ENCODE measurements around the gene TBL1XR1. TPM values are rescaled to one million over a fixed set of nuclear protein-coding genes. Genes with fewer than 3 reads are reported as not detected.

The TBL1XR1 gene
- total RNA-seq, 1 experiment from 2014 or later, result 87.3 TPM

GRCh38 chr3:177134816-177135210, 62.5 kb downstream of the TBL1XR1 start:
- DNase-seq (ENCODE audit: low read depth, low spot score), result no peak
- in situ Hi-C loops (cut with HindIII; ENCODE audit: low pct_unique_long_range_greater_than_20kb, low sequenced_read_pairs), result no loop called here

GRCh38 chr3:177133860-177134815, 63.1 kb downstream of the TBL1XR1 start:
- DNase-seq (ENCODE audit: low read depth, low spot score), result no peak
- in situ Hi-C loops (cut with HindIII; ENCODE audit: low pct_unique_long_range_greater_than_20kb, low sequenced_read_pairs), result no loop called here

DNA sequence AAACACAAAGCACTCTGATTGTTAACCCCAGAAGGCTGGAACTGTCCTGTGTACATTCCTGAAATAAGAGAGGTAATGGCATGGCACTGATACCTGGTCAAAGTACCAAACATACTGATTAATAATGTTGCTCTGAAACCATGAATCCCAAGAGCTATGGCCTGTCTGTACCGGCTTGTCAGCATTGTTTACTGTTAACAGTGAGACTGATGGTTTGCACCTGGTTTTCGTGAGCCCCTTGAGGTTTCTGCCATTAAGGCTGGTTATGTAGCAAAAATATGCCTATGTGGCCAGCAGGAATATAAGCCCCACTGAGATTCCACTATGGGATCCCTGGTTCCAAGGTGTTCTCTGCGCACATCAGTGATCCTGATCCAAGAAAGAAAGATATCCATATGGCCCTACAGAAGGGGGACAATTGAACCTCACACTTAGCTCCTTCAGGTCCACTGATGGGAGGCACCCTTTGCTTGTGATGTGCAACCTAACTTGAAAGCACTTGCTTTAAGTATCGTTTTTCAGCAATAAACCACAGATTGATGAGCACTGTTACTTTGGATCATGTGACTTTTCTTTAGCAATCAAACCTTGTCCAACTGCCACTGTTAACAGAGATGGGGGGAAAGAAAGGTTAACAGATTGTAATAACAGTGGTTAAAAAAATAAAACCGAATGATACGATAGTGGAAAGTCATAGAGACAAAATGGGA, 65.2 kb downstream of the TBL1XR1 start:
- no peak for DNase-seq (ENCODE audit: low read depth, low spot score)
- in situ Hi-C loops (cut with HindIII; ENCODE audit: low pct_unique_long_range_greater_than_20kb, low sequenced_read_pairs), result no loop called here

DNA sequence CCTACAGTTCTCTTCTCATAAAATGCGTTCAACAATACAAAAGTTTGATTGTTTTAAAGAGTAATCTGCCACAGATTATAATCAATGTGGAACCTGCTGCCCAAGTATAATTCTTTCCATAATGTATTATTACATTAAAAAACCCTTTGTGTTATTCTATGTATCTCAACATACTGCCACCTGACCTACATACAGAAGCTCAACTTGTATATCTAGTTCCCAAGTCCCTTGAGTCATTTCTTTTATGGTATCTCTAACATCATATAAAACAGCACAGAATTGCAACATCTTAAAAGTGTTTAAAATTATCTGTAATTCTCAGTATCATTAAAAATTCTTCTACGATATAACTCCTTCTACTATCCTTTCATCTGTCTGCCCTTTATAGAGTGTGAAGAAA, 70.3 kb downstream of the TBL1XR1 start:
- in situ Hi-C loops (cut with HindIII; ENCODE audit: low pct_unique_long_range_greater_than_20kb, low sequenced_read_pairs), result no loop called here
- DNase-seq (ENCODE audit: low read depth, low spot score), result no peak

DNA sequence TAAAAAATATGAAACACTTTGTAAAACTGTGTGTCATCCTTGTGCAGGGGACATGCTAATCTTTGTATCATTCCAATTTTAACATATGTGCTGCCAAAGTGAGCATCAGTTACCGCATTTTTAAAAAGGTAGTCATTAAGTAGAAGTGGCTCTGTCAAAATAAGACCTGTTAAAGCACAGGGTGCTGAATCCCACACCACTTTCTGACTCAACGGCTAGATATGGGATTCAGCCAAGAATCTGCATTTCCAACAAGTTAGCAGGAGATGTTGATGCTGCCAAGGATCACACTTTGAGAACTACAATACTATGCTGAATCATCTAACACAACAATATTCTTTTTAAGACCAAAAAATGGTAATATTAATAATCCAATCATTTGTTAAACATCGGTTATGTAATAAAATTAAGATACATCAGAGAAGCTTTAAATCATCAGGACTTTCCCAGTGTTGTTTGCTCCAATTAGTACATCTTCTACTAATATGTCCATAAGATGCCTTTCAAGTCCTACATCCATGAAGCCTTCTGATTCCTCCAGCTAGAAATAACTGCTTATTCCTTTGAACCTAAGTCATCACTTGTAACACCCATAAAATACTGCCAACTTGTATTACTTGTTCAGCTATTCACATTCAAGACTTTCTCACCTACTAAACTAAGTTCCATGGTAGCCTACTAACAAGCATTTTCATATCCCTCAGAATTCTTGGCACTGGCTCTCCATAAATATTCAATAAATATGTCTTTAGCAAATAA, 71.1 kb downstream of the TBL1XR1 start:
- in situ Hi-C loops (cut with HindIII; ENCODE audit: low pct_unique_long_range_greater_than_20kb, low sequenced_read_pairs), result no loop called here
- DNase-seq (ENCODE audit: low read depth, low spot score), result no peak

- no peak for DNase-seq (ENCODE audit: low read depth, low spot score)
- in situ Hi-C loops (cut with HindIII; ENCODE audit: low pct_unique_long_range_greater_than_20kb, low sequenced_read_pairs), result no loop called here
Observed at GRCh38 chr3:177124882-177125281, 72.4 kb downstream of the TBL1XR1 start.

GRCh38 chr3:177123822-177124221, 73.5 kb downstream of the TBL1XR1 start:
- in situ Hi-C loops (cut with HindIII; ENCODE audit: low pct_unique_long_range_greater_than_20kb, low sequenced_read_pairs), result no loop called here
- DNase-seq (ENCODE audit: low read depth, low spot score), result no peak

DNA sequence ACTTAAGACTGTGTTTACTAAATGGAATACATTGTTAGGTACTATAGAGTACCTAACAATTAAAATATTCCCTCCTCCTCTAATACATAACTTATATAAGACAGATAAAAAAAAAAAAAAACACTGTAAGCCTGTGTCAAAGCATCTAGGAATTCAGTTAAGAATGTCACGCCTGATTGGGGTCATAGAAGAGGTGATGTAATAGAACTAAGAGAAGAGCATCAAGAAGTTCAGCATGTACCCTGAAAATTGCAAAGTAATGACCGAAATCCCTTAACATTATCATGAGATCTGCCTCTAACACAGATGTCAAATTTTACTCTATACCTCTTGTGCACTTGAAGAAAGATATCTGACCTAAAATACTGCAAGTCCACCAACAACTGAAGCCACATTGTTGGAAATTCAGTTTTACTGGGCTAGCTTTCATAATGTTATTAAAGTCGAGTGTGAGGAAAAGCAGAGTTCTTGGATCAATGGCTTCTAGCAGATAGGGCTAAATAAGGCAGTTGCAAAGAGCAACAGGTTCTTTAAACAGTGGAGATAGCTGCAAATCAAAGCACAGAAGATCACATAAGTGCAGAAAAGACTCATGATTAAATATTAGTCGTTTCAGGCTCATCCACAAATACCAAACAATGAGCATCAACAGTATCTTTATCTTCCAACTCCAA, 75.0 kb downstream of the TBL1XR1 start:
- in situ Hi-C loops (cut with HindIII; ENCODE audit: low pct_unique_long_range_greater_than_20kb, low sequenced_read_pairs), result no loop called here
- DNase-seq (ENCODE audit: low read depth, low spot score), result no peak

- in situ Hi-C loops (cut with HindIII; ENCODE audit: low pct_unique_long_range_greater_than_20kb, low sequenced_read_pairs), result no loop called here
- DNase-seq (ENCODE audit: low read depth, low spot score), result no peak
Observed at GRCh38 chr3:177119829-177120228, 77.5 kb downstream of the TBL1XR1 start.

GRCh38 chr3:177114253-177114652, 83.0 kb downstream of the TBL1XR1 start:
- in situ Hi-C loops (cut with HindIII; ENCODE audit: low pct_unique_long_range_greater_than_20kb, low sequenced_read_pairs), result no loop called here

GRCh38 chr3:177111541-177111949, 85.7 kb downstream of the TBL1XR1 start:
- DNase-seq (ENCODE audit: low read depth, low spot score), result no peak
- in situ Hi-C loops (cut with HindIII; ENCODE audit: low pct_unique_long_range_greater_than_20kb, low sequenced_read_pairs), result no loop called here

More at GRCh38 chr3:177114253-177114652, 83.0 kb downstream of the TBL1XR1 start:
- no peak for DNase-seq (ENCODE audit: low read depth, low spot score)

DNA sequence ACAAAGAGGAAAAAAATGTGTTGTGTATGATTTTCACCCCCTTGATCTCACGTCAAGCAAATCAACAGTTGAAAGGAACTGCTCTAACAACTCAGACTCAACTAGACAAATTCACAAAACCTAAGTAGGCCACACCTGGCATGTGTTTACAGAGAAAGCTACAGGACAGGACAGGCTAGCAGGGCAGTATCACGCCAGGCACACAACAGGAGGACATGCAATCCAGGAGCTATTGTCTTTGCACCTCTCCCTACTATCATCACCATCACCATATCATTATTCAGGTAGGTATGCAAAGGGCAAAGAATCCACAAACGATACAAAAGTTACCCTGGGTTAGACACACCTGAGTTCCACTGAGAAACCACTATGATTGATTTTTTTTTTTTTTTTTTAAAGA, 86.4 kb downstream of the TBL1XR1 start:
- in situ Hi-C loops (cut with HindIII; ENCODE audit: low pct_unique_long_range_greater_than_20kb, low sequenced_read_pairs), result no loop called here
- DNase-seq (ENCODE audit: low read depth, low spot score), result no peak

GRCh38 chr3:177110386-177110785, 86.9 kb downstream of the TBL1XR1 start:
- in situ Hi-C loops (cut with HindIII; ENCODE audit: low pct_unique_long_range_greater_than_20kb, low sequenced_read_pairs), result no loop called here

GRCh38 chr3:177109688-177110330, 87.5 kb downstream of the TBL1XR1 start:
- in situ Hi-C loops (cut with HindIII; ENCODE audit: low pct_unique_long_range_greater_than_20kb, low sequenced_read_pairs), result no loop called here
- DNase-seq (ENCODE audit: low read depth, low spot score), result no peak

More at GRCh38 chr3:177110386-177110785, 86.9 kb downstream of the TBL1XR1 start:
- no peak for DNase-seq (ENCODE audit: low read depth, low spot score)

- in situ Hi-C loops (cut with HindIII; ENCODE audit: low pct_unique_long_range_greater_than_20kb, low sequenced_read_pairs), result no loop called here
- DNase-seq (ENCODE audit: low read depth, low spot score), result no peak
Observed at GRCh38 chr3:177108648-177109047, 88.6 kb downstream of the TBL1XR1 start.

- in situ Hi-C loops (cut with HindIII; ENCODE audit: low pct_unique_long_range_greater_than_20kb, low sequenced_read_pairs), result no loop called here
Observed at GRCh38 chr3:177107461-177108239, 89.6 kb downstream of the TBL1XR1 start.

More at GRCh38 chr3:177107461-177108239, 89.6 kb downstream of the TBL1XR1 start:
- DNase-seq (ENCODE audit: low read depth, low spot score), result no peak
